CD4-positive, alpha-beta T cell treated with Interleukin-6 at 100 ng/mL for 8 hours (primary cell): ENCODE measurements around the gene LRP1.
A peak's percentile ranks its signal among the peaks of the same experiment; 100 is the strongest.

Source experiments
- DNase-seq: peaks from one replicate; pipeline ENCODE4 v3.0.0-alpha.2; 2020; ENCODE audit warnings: mixed read lengths, low spot score

Gene LRP1

DNA sequence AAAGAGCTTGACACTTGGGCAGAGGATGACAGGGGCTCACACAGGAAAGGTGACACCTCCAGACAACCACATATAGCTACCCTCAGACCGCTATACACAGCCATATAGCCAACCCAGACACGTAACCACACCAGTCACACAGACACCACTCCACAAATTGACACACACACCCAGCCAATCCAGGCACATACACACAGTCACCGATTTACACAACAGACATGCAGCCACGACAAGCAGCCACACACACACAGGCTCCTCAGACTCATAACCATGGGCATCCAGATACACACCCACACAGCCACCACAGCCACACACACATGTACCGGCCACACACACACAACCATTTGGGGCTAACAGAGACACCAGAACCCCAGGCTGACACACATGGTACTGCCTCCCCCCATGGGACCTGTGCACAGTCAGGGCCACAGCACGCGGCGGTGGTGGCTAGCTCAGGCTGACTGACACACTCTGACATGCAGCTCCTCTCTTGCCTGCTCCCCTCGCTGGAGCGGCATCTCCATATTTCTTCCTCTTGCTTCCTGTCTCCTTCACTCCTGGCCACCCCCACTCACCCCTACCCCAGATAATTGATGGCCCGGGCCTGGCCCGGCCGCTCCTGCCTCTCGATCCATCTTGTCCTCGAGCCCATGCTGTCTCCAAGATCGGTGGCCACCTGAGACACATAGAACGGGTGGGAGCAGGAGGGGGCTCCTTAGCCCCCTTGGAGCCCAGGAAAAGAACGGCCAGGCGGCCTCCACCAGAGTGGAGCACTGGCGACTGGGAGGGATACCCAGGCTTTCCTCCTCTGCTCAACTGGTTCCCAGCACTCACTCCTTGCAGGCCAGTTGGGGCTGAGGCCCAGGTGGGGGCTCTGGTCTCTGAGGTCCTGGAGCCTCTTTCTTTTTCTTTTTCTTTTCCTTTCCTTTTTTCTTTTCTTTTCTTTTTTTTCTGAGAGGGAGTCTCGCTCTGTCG, 95.2 kb downstream of the LRP1 start:
- no peak for DNase-seq

DNA sequence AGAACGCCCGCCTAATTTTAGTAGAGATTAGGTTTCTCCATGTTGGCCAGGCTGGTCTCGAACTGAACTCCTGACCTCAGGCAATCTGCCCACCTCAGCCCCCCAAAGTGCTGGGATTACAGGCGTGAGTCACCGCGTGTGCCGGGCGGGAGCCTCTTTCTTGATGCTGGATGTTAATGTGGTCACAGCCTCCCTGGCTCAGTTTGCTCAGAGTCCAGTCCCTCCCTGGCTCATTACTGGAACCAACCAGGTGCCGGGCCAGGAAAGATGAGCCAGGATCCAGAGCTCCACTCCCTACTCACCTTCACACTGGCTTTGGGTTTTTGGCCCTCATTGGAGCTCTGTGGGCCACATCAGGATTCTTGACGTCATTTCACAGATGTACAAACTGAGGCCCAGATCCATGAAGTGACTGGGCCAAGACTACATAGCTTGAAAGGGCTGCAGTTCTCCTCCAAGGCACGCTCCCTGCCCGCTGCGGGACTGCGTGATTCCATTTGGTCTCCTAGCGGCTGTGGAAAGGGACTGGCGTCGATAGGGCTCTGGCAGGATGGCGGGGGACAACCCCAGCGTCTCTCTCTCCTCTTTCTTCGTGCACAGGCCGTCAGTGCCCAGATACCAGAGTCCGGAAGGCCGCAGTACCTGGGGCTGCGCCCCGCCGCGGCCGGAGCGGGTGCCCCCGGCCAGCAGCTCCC, 96.1 kb downstream of the LRP1 start:
- no peak for DNase-seq

DNA sequence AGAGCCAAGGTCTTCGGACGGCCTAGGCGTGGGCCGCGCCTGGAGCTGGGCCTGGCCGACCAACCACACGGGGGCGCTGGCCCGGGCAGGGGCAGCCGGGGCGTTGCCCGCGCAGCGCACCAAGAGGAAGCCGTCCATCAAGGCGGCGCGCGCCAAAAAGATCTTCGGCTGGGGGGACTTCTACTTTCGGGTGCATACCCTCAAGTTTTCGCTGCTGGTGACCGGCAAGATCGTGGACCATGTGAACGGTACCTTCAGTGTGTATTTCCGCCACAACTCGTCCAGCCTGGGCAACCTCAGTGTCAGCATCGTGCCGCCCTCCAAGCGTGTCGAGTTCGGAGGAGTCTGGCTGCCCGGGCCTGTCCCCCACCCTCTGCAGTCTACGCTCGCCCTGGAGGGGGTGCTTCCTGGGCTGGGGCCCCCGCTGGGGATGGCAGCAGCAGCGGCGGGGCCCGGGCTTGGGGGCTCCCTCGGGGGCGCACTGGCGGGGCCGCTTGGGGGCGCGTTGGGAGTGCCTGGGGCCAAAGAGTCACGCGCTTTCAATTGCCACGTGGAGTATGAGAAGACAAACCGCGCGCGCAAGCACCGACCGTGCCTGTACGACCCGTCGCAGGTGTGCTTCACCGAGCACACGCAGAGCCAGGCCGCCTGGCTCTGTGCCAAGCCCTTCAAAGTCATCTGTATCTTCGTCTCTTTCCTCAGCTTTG, 96.8 kb downstream of the LRP1 start:
- DNase-seq = peak; percentile 58

DNA sequence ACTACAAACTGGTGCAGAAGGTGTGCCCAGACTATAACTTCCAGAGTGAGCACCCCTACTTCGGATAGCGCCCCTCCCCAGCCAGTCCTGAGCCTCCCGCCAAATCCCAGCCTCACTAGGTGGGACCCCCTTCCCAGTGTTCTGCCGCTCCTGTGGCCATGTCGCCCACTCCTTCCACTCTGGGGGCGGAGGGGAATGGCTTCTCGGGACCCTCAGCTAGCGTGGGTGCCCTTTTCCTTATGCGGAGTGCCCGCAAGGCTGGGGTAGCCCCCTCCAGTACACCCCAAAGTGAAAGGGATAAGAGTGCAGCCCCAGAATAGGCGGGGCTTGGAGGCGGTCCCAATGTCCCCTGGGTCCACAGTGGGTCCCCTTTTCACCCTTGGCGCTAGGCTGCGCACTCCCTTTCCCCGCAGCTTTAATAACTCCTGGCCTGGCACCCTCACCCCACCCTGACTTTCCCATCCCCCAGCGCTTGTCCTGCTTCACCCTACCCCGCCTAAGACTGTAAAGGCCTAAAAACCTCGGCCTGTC, 97.5 kb downstream of the LRP1 start:
- no peak for DNase-seq

DNA sequence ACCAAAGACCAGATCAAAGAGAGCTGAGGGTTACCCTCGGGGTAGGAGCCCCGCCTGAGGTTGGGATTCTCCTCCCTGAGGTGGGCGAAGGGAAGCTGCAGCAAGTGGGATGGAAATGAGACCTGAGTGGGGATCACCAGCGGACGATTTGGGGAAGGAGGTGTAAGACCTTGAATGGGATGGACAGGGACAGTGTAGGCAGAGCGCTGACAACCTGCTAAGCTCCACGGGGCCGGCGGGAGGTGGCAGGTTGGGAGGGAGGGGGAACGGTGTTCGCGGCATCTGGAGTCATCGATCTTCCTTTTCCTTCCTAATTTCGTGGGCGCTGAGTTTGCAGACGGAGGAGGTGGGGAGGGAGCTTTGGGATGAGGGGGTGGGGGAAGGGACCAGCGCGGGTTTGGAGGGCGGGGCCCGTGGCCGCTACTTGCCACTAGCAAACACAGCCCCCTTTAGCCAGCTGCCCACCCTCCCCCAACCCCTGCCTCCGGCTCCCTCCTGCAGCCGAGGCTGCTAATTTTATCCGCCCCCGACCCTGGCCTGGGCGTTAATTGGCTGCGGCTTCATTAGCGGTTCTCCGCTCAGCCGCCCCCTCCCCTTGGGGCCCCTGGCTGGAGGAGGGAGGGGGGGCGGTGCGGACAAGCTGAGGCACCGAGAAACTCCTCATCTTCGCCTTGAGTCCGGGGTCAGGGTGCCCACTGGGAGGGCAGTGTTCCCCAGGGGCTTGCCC, 98.5 kb downstream of the LRP1 start:
- DNase-seq = no peak

DNA sequence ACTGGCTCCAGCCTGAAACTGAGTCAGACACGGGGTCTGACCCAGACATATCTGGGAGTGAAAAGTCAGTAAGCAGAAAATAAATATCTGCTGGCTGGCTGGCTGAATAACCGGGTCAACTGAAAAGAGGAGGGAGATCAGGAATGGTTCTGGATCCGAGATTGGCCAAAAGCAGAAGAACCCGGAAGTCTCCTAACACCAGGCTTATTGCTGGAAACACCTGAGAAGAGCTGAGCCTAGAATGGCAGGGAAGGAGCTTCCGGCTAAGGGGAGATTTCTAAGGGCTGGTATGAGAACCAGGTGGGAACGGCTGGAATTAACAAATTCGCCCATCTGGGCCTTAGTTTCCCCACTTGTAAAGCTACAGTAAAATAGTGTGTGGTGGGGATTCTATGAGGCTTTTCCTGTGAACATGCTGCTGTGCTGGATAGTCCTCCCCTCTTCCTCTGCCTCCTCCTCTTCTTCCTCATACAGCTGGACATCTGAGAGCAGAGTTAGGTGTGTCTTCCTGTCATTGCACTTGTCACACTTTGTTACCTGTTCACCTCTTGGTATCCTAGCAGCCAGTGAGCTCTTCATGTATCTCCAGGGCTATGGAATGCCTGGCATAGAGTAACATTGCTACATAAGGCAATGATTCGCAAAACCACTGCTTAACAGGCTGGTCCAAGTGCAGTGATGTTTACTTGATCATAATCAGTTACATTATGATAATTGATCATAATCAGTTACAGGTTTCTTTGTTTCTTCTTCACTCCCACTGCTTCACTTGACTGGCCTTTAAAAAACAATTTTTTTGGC, 99.2 kb downstream of the LRP1 start:
- DNase-seq = no peak

DNA sequence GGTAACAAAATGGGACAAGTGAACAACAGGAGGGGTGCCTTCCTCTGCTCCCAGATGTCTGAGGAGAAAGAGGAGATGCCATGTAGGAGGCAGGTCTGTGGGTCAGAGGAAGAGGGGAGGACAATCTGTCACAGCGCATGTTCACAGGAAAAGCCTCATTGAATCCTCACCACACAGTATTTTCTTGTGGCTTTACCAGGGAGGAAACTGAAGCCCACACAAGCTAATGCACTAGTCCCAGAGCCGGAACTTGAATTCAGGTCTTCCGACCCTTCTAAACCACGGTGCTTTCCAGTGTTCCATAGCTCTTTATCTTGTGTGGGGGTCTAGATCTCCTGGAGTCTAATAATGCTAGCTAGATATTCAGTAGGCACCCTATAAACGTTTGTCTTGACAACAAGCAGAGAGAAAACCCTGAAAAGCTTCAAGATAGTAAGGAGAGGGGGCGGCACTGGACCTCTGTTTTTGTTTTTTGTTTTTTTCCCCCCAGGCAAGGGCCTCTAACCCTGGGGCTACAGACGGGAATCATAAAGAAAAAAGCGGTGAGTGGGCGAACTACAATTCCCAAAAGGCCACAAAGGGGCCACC, 100.9 kb downstream of the LRP1 start:
- DNase-seq = no peak

DNA sequence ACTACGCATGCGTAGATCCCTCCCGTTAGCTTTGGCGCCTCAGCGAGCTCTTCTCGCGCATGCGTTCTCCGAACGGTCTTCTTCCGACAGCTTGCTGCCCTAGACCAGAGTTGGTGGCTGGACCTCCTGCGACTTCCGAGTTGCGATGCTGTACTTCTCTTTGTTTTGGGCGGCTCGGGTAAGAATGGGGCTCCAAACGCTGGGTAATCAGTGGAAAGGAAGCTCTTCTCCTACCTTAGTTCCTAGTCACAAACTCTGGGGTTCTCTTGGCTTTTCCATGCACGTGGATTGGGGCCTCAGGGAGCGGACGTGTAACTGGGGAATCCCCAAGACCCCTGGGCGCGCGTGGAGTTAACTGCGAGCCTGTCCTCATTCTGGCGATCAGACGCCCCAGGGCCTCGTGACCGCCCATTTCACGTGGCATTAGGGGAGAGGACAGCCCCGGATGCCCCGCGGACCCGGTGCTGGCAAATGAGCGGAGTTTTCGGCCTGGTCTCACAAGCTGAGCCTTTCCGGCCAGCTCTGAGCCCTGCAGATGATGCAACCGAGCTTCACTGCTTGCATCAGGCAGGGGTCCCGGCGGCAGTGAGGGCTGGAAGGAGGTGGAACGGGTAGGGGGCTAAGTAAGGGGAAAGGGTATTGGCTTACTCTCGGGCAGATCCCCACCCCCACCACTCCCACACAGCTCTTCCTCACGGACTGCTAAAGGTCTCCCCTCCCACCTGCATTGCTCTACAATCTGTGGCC, 101.5 kb downstream of the LRP1 start, which contains the start of gene SHMT2:
TSS of gene SHMT2 (plus strand) at position 78 of the 747 bp plus-strand sequence. CDS start at position 146, 68 bp downstream.
- DNase-seq = peak; percentile 95

DNA sequence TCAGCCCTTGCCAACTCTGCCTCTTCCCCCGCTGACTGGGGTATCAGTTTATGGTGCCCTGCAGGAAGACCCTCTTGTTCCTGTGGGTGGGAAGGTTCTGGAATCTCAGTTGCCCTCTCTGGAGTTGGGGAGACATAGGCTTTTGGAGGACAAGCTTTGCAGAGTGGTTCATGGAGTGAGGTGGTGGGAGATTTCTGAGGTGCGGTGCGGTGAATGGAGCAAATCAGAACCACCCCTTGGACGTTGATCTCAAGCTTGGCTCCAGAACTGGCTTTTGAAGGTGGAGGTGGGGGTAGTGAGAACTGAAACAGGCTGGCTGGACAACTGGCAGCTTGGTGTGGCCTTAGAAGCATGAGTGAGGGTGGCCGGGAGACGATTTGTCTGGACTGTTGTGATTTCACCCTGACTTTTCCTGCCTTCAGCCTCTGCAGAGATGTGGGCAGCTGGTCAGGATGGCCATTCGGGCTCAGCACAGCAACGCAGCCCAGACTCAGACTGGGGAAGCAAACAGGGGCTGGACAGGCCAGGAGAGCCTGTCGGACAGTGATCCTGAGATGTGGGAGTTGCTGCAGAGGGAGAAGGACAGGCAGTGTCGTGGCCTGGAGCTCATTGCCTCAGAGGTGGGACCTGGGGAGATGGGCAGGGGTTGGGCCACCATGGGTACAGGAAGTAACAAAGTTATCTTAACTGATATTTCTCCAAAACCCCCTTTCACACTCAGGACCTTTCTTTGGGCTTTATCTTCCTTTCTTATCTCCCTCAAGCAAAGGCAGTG, 102.3 kb downstream of the LRP1 start:
- no peak for DNase-seq

DNA sequence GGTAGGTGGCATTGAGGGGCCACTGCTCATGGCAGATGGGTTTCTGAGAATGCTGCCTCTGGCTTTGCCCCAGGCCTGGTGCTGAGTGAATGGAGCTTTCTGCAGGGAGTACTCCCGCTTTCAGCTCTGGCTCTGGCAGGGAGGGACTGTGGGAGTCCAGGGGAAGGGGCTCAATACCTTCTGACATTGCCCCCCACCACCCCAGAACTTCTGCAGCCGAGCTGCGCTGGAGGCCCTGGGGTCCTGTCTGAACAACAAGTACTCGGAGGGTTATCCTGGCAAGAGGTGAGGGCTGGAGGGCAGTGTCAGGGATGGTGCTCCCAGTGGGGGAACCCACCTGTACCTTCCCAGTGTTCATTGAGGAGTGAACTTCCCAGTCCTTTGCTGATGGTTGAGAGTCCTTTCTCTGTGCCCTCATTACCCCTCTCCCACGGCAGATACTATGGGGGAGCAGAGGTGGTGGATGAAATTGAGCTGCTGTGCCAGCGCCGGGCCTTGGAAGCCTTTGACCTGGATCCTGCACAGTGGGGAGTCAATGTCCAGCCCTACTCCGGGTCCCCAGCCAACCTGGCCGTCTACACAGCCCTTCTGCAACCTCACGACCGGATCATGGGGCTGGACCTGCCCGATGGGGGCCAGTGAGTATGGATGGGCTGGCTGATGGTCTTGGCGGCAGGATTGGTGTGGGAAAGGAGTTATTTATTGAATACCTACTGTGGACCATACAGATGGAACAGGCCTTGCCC, 103.2 kb downstream of the LRP1 start:
- DNase-seq = no peak

DNA sequence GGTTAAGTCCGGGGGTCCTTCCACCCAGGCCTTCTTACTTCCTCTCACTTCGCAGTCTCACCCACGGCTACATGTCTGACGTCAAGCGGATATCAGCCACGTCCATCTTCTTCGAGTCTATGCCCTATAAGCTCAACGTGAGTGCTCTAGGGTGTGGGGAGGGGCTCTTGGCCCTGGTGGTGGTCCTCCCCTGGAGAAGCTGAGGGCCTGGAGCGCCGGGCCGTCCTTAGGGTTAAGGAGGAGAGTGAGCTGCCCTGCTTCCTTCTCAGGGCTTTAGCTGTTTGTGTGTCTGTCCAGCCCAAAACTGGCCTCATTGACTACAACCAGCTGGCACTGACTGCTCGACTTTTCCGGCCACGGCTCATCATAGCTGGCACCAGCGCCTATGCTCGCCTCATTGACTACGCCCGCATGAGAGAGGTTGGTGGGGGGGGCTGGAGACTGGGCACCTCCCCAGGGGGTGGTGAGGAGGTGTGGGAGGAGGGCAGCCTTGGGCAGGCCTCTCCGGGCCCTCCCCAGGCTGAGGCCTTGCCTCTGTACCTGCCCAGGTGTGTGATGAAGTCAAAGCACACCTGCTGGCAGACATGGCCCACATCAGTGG, 104.0 kb downstream of the LRP1 start:
- DNase-seq = no peak

DNA sequence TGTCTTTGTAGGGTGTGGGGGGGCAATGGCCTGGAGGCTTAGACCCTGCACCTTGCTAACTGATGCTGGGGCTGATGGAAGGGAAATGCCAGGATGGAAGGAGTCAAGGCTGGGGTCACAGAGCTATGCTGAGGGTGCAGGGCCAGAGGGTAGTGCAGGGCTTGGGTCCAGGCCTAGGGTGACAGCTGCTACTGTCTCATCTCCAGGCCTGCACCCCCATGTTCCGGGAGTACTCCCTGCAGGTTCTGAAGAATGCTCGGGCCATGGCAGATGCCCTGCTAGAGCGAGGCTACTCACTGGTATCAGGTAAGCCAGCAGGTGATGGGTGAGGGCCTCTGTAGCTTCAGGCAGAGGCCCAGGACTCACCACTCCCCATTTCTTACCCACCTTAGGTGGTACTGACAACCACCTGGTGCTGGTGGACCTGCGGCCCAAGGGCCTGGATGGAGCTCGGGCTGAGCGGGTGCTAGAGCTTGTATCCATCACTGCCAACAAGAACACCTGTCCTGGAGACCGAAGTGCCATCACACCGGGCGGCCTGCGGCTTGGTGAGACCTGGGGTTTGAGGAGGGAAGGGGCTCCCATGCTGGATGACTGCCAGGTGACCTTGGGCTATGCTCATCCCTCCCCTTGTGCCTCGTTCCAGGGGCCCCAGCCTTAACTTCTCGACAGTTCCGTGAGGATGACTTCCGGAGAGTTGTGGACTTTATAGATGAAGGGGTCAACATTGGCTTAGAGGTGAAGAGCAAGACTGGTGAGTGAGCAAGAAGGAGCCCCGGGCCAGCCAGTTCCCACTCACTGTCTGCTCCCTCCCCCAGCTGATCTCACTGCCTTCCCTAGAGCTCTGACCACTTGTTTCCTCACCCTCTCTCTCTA, 105.3 kb downstream of the LRP1 start:
- no peak for DNase-seq

DNA sequence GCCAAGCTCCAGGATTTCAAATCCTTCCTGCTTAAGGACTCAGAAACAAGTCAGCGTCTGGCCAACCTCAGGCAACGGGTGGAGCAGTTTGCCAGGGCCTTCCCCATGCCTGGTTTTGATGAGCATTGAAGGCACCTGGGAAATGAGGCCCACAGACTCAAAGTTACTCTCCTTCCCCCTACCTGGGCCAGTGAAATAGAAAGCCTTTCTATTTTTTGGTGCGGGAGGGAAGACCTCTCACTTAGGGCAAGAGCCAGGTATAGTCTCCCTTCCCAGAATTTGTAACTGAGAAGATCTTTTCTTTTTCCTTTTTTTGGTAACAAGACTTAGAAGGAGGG, 105.9 kb downstream of the LRP1 start:
- no peak for DNase-seq

DNA sequence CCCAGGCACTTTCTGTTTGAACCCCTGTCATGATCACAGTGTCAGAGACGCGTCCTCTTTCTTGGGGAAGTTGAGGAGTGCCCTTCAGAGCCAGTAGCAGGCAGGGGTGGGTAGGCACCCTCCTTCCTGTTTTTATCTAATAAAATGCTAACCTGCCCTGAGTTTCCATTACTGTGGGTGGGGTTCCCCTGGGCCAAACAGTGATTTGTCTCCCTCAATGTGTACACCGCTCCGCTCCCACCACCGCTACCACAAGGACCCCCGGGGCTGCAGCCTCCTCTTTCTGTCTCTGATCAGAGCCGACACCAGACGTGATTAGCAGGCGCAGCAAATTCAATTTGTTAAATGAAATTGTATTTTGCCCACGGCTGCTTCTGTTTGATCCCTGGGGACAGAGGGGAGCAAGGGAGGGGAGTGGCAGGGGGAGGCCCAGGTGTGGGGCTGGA, 106.3 kb downstream of the LRP1 start:
- no peak for DNase-seq

DNA sequence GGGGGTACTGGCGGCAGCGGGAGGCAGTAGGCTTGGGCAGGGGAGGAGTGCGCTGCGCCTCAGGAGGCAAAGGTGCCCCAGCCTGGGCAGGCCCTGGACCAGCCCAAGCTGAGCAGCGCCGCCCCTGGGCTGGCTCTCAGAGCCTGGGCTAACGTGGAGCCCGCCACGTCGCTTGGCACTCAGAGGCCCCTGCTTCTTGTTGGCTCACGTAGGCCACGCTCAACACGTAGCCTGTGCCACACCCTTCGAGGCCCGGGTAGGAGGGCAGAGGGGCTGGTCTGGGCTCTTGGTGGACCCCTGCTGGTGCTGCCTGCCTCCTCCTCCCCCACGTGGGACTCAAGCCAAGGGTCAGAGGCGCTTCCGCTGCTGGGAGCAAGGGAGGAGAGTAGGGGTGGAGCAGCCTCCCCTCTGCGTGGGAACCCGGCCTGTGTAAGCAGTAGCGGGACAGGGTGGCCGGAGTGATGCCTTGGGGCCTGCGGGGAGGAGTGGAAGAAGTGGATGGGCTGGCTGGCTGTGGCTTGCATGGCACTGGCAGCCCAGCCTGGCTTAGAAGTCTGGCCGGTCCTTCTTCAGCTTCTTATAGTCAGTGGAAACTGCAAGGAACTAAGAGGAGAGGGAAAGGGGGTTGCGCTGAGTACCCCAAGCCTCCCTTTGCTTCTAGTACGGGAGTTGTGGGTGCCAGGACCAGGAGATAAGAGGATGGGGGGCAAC, 106.9 kb downstream of the LRP1 start:
- DNase-seq = no peak

DNA sequence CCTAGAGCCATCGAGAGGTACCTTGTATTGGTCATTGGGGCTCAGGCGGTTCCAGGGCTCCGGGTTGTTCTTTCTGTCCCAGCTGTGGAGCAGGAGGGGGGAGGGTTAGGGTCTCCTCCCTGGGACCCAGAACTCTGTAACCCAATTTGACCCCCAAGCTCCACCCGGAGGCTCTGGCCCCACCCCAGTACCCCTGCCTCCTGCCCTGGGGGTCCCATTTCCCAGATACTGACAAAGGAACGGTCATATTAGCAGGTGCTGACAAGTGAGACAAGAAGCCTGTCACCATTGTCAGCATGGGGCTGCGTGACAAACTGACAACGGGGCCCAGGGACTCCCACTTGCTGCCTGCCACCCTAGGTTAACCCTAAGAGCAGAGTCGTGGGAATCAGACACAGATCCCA, 107.4 kb downstream of the LRP1 start:
- DNase-seq = no peak
